Stomach (tissue), 9 donors: ENCODE results near the gene BST2. TPM values are rescaled to one million over a fixed set of nuclear protein-coding genes. Genes with fewer than 3 reads are reported as not detected.

Experiments
- DNase-seq, 2 donors: peaks; one replicate each; pipeline versions ENCODE4 v3.0.0 to v3.0.0-alpha.2; 2013 to 2019
- H3K27ac ChIP-seq, 5 donors: fragments of 200-600 bp in 4 of 5; sonication (generic) in 4 of 5; one replicate each; pipeline ENCODE4 v1.5.1; 2013 to 2019; ENCODE audit warnings: mild to moderate bottlenecking in 1 of 5, moderate library complexity in 1 of 5
- H3K27me3 ChIP-seq, 3 donors: fragments of 200-600 bp; sonication (generic); one replicate each; pipeline ENCODE4 v1.5.1; 2017 to 2019; ENCODE audit warnings: mixed run types in 1 of 3
- H3K36me3 ChIP-seq, 4 donors: fragments of 200-600 bp; sonication (generic); 1 replicate in 3 of 4; 2 replicates in 1 of 4; pipeline ENCODE4 v1.5.1; 2016 to 2019
- H3K4me1 ChIP-seq, 4 donors: fragments of 200-600 bp; sonication (generic); one replicate each; pipeline ENCODE4 v1.5.1; 2016 to 2019
- H3K4me3 ChIP-seq, 4 donors: fragments of 200-600 bp; sonication (generic) in 3 of 4; one replicate each; pipeline ENCODE4 v1.5.1; 2016 to 2019; ENCODE audit warnings: mild to moderate bottlenecking in 1 of 4
- H3K9me3 ChIP-seq, 4 donors: fragments of 200-600 bp; sonication (generic); one replicate each; pipeline ENCODE4 v1.5.1; 2016 to 2019
- EP300 ChIP-seq: sonication (generic); formaldehyde crosslinking; IDR thresholded peaks from one replicate; pipeline ENCODE4 v1.6.1; 2017; ENCODE audit warnings: antibody characterized with exemption
- POLR2A ChIP-seq, 4 donors: fragments of 450-650 bp; IDR thresholded peaks; one replicate each; pipeline ENCODE4 v1.6.1; 2016; ENCODE audit warnings: antibody characterized with exemption in 4 of 4, control low read depth in 2 of 4, mild to moderate bottlenecking in 1 of 4, moderate library complexity in 1 of 4
- POLR2AphosphoS5 ChIP-seq, 3 donors: sonication (generic); formaldehyde crosslinking; IDR thresholded peaks; one replicate each; pipeline ENCODE4 v1.6.1; 2016; ENCODE audit warnings: antibody characterized with exemption in 3 of 3
- WGBS, 5 donors: extraction: QIAGEN DNeasy Blood & Tissue Kit in 3 of 5; methylation state at CpG; one replicate each; pipeline versions ENCODE4 v1.1.5 to v1.1.7; 2013 to 2018; 5-methylcytosine and 5-hydroxymethylcytosine counted together
- intact Hi-C: fragments of 100-400 bp; cut with DNase I; formaldehyde crosslinking; loops from one replicate; pipeline ENCODE4 v1.15.1; 2023; ENCODE audit warnings: low total_unique reads
- polyA plus RNA-seq, 3 donors: library from polyadenylated mRNA; stranded (reverse); fragments of 200-250 nt; gene quantifications; one replicate each; pipeline ENCODE4 v1.2.3, GENCODE V29; 2013
- total RNA-seq, 5 donors: library from RNA; depleted of rRNA; stranded (reverse); fragments of >200 nt; gene quantifications; one replicate each; pipeline versions ENCODE4 v1.1.0 to v1.2.3, GENCODE V29; 2014 to 2016
- TF ChIP-seq, protein P1 (sequence below), 7 experiments: fragments of 450-650 bp in 4 of 7; fragments of 200-600 bp in 3 of 7; sonication (generic) in 3 of 7; IDR thresholded peaks; one replicate each; pipeline ENCODE4 v1.5.1; 2016 to 2019; ENCODE audit warnings: antibody characterized with exemption in 7 of 7, control low read depth in 2 of 7, mild to moderate bottlenecking in 1 of 7
- donor health status: healthy with polysubstance abuse.
- donor health status: Bipolar disorder and iron deficiency.
- donor health status: healthy.

Gene BST2
- total and polyA plus RNA-seq, 8 donors = 6.4 to 182 (median 48.8) TPM

DNA sequence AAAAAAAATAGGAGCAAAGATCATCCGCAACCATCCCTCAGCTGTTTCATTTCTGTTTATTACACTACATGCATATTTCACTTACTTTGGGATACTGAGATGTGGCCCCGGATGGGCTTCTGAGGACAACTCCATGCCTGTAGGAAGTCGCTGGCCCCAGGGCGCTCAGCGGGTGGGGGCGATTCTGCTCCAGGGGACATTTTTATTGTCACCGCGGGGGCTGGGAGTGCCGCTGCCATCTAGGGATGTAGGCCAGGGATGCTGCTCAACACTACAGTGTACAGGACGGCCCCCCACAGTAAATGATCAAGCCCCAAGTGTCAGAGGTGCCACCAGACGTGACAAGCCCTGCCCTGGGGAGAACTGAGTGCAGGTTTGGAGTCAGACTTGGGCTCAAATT is 6.4 kb upstream of the BST2 start:
- no peaks in the 10 kb centered on the region for H3K9me3 ChIP-seq
- H3K4me3 ChIP-seq = no peak overlapping the region
- no peak for DNase-seq
- peak overlapping the region in 3 of 5 donors; percentile 60 to 77 (median 63) for H3K27ac ChIP-seq
- 68 to 91% (median 83%) methylated on average over 11 of the region's 11 CpGs for WGBS, 5 donors
- H3K36me3 ChIP-seq = peaks cover 0 to 34% (median 13%) of the 10 kb centered on the region in 4 donors
- peaks cover 2 to 49% (median 24%) of the 10 kb centered on the region in 4 donors for H3K4me1 ChIP-seq
- intact Hi-C loops = no loop called here
- peaks cover 0 to 10% (median 0%) of the 10 kb centered on the region in 3 donors for H3K27me3 ChIP-seq
- no peak for TF ChIP-seq POLR2AphosphoS5 (IDR thresholded peaks at IDR 0.05)
- TF ChIP-seq EP300 = no peak
- TF ChIP-seq, protein P1, sequence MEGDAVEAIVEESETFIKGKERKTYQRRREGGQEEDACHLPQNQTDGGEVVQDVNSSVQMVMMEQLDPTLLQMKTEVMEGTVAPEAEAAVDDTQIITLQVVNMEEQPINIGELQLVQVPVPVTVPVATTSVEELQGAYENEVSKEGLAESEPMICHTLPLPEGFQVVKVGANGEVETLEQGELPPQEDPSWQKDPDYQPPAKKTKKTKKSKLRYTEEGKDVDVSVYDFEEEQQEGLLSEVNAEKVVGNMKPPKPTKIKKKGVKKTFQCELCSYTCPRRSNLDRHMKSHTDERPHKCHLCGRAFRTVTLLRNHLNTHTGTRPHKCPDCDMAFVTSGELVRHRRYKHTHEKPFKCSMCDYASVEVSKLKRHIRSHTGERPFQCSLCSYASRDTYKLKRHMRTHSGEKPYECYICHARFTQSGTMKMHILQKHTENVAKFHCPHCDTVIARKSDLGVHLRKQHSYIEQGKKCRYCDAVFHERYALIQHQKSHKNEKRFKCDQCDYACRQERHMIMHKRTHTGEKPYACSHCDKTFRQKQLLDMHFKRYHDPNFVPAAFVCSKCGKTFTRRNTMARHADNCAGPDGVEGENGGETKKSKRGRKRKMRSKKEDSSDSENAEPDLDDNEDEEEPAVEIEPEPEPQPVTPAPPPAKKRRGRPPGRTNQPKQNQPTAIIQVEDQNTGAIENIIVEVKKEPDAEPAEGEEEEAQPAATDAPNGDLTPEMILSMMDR (IDR thresholded peaks at IDR 0.05) = no peak
- no peak for TF ChIP-seq POLR2A (IDR thresholded peaks at IDR 0.05)

DNA sequence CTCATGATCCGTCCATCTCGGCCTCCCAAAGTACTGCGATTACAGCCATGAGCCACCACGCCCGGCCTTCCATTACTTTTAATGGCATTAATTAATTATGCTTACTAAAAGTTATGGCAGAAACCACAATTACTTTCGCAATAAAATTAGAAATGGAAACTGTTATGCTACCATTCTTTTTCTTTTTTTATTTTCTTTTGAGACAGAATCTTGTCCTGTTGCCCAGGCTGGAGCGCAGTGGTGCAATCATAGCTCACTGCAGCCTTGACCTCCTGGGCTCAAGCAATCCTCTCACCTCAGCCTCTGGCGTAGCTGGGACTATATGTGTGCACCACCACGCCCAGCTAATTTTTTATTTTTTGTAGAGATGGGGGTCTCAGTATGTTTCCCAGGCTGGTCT is 4.6 kb upstream of the BST2 start:
- no peak overlapping the region for H3K4me3 ChIP-seq
- peaks cover 0 to 31% (median 10%) of the 10 kb centered on the region in 4 donors for H3K36me3 ChIP-seq
- H3K27ac ChIP-seq = no peak overlapping the region
- intact Hi-C loops = no loop called here
- 72 to 97% (median 87%) methylated on average over 9 of the region's 9 CpGs for WGBS, 5 donors
- H3K9me3 ChIP-seq = no peaks in the 10 kb centered on the region
- H3K27me3 ChIP-seq = peaks cover 0 to 10% (median 0%) of the 10 kb centered on the region in 3 donors
- DNase-seq = no peak
- TF ChIP-seq POLR2AphosphoS5 (IDR thresholded peaks at IDR 0.05) = no peak
- TF ChIP-seq EP300 = no peak
- TF ChIP-seq, protein P1 (IDR thresholded peaks at IDR 0.05) = no peak
- TF ChIP-seq POLR2A (IDR thresholded peaks at IDR 0.05) = no peak
- H3K4me1 ChIP-seq = peaks cover 12 to 48% (median 39%) of the 10 kb centered on the region in 4 donors

- intact Hi-C loops = no loop called here
- Histone ChIP-seq H3K36me3 (peaks cover 0 to 14% (median 11%) of the 10 kb centered on the region in 4 donors), H3K4me1 (peaks cover 20 to 49% (median 42%) of the 10 kb centered on the region in 4 donors), H3K4me3 (peak overlapping the region; percentile 37 to 61 (median 48)), H3K27me3 (peaks cover 0 to 8% (median 0%) of the 10 kb centered on the region in 3 donors), H3K9me3 (no peaks in the 10 kb centered on the region), H3K27ac (peak overlapping the region; percentile 77 to 91 (median 86))
- 32 to 37% (median 35%) methylated on average over 2 of the region's 2 CpGs for WGBS, 5 donors
- no peak for TF ChIP-seq EP300
- TF ChIP-seq, protein P1 (IDR thresholded peaks at IDR 0.05) = no peak
- DNase-seq = no peak
Observed at GRCh38 chr19:17406887-17407196, 1.4 kb upstream of the BST2 start.

- 67 to 78% (median 70%) methylated on average over 8 to 10 of the region's 10 CpGs for WGBS, 5 donors
Observed at GRCh38 chr19:17406046-17406886, 836 bp upstream of the BST2 start.

More at GRCh38 chr19:17406046-17406886, 836 bp upstream of the BST2 start:
- no peaks in the 10 kb centered on the region for H3K9me3 ChIP-seq
- peaks cover 0 to 8% (median 0%) of the 10 kb centered on the region in 3 donors for H3K27me3 ChIP-seq
- DNase-seq = no peak
- intact Hi-C loops = no loop called here
- H3K27ac ChIP-seq = peak overlapping the region; percentile 77 to 91 (median 86)
- H3K36me3 ChIP-seq = peaks cover 0 to 17% (median 10%) of the 10 kb centered on the region in 4 donors
- peaks cover 20 to 49% (median 41%) of the 10 kb centered on the region in 4 donors for H3K4me1 ChIP-seq
- H3K4me3 ChIP-seq = peak overlapping the region; percentile 37 to 61 (median 48)
- TF ChIP-seq, protein P1 (IDR thresholded peaks at IDR 0.05) = no peak
- TF ChIP-seq POLR2AphosphoS5 (IDR thresholded peaks at IDR 0.05) (no peak), POLR2A (IDR thresholded peaks at IDR 0.05) (no peak), EP300 (no peak)
